Aorta (tissue), 5 donors: ENCODE measurements around the gene MTA3. TPM values are rescaled to one million over a fixed set of nuclear protein-coding genes. Genes with fewer than 3 reads are reported as not detected.
"Not testable (repeated sequence)": the region's sequence is repeated elsewhere in the genome, so short reads cannot be mapped to it uniquely, and the experiment has no call there.

ENCODE experiments used
- ATAC-seq: fragments of 200-7000 bp; cut with Tn5 transposase; one replicate; pipeline ENCODE4 v1.9.1; 2022; ENCODE audit warnings: moderate library complexity; ENCODE audit not compliant: low FRiP score
- DNase-seq, 2 donors: peaks; one replicate each; pipeline ENCODE4 v3.0.0-alpha.2; 2020
- H3K27ac ChIP-seq, 2 donors: one replicate each; pipeline ENCODE4 v1.5.1; 2013; ENCODE audit warnings: low read length in 2 of 2, mild to moderate bottlenecking in 2 of 2, moderate library complexity in 2 of 2, control low read depth in 1 of 2, inconsistent platforms in 1 of 2, low read depth in 1 of 2
- H3K27me3 ChIP-seq, 2 donors: one replicate each; pipeline ENCODE4 v1.6.1; 2013; ENCODE audit warnings: control low read depth in 1 of 2, low read length in 1 of 2, mild to moderate bottlenecking in 1 of 2, moderate library complexity in 1 of 2; ENCODE audit not compliant: insufficient read depth in 2 of 2, control insufficient read depth in 1 of 2
- H3K36me3 ChIP-seq, 2 donors: one replicate each; pipeline ENCODE4 v1.6.1; 2013; ENCODE audit warnings: control low read depth in 1 of 2, low read length in 1 of 2, mild to moderate bottlenecking in 1 of 2; ENCODE audit not compliant: insufficient read depth in 2 of 2, control insufficient read depth in 1 of 2
- H3K4me1 ChIP-seq, 2 donors: one replicate each; pipeline ENCODE4 v1.6.1; 2013; ENCODE audit warnings: low read length in 2 of 2, control low read depth in 1 of 2, mild to moderate bottlenecking in 1 of 2, moderate library complexity in 1 of 2; ENCODE audit not compliant: insufficient read depth in 2 of 2, control insufficient read depth in 1 of 2
- H3K4me3 ChIP-seq, 2 donors: one replicate each; pipeline ENCODE4 v1.5.1; 2013; ENCODE audit warnings: low read length in 2 of 2, control low read depth in 1 of 2, mild to moderate bottlenecking in 1 of 2
- H3K9me3 ChIP-seq: one replicate; pipeline ENCODE4 v1.6.1; 2013; ENCODE audit warnings: mild to moderate bottlenecking, low read length; ENCODE audit not compliant: control insufficient read depth
- WGBS, 2 donors: extraction: QIAGEN DNeasy Blood & Tissue Kit; methylation state at CpG; one replicate each; pipeline ENCODE4 v1.1.7; 2013; 5-methylcytosine and 5-hydroxymethylcytosine counted together
- intact Hi-C, 2 donors: fragments of 100-400 bp; cut with DNase I; formaldehyde crosslinking; loops; one replicate each; pipeline versions ENCODE4 v1.14.2 to v1.15.0; 2022
- polyA plus RNA-seq, 2 donors: library from polyadenylated mRNA; stranded (reverse); fragments of 200-250 nt; gene quantifications; one replicate each; pipeline ENCODE4 v1.2.3, GENCODE V29; 2013
- total RNA-seq, 2 donors: library from RNA; stranded (reverse); fragmentation: NEBNext Ultra II Directional; extraction: Animal tissue kit (Norgen Biotek cat#: 25700); gene quantifications; one replicate each; pipeline ENCODE4 v1.2.1, GENCODE V29; 2021
- donor health status: healthy with polysubstance abuse.
- donor health status: Bipolar disorder and iron deficiency.
- donor health status: DM: no; HTN: no; CAD: no.
- donor health status: DM: no; HTN: no; CAD: no.
- donor health status: DM: yes; HTN: yes; CAD: no.

The MTA3 gene
- total and polyA plus RNA-seq, 4 donors, result 17.3 to 50.7 (median 36.2) TPM

DNA sequence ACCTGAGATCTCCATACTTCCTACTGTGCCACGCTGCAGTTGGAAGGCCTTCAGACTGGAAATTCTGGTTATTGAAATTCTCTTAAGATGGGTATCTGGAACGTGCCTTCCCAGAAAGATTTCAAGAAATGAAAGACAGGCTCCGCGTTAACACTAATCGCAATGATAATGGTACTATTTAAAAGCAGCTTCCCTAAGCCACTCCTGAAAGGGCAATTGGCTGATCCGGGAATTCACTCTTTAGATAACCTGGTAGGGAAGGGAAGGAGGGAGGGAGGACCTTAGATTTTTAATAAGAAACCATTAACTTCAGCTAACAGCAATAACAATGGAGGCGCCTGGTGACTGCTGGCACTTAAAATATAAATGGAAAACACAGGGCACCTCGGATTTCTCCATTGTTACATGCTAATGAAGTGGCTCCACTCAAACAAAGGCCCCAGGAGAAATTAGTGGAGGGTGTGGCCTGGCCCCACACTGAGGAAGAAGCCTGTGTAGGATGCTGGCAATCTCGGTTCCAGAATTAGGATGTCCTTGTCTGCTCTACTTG, 22.5 kb upstream of the MTA3 start:
- Histone ChIP-seq H3K36me3 (no peaks in the 10 kb centered on the region), H3K4me3 (no peak overlapping the region), H3K27ac (no peak overlapping the region), H3K4me1 (no peaks in the 10 kb centered on the region), H3K9me3 (no peaks in the 10 kb centered on the region), H3K27me3 (no peaks in the 10 kb centered on the region)
- 74 to 77% methylated on average over 9 of the region's 9 CpGs for WGBS, 2 donors
- ATAC-seq, result no peak
- DNase-seq, result no peak
- intact Hi-C loops, result no loop called here

DNA sequence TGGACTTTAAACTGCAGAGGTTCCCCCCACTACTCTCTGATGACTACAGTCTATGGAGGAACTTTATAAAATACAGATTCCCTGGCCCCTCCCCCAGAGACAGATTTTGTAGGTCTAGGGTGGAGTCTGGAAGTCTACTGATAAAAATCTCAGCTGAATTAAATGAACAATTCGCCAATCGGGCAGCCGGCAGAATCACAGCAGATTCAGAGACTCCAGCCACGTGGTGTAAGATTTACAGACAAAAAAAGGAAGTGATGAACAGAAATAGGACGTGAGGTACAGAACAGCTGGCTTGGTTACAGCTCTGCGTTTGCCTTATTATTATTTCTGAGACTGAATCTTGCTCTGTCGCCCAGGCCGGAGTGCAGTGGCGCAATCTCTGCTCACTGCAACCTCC, 21.4 kb upstream of the MTA3 start:
- Histone ChIP-seq H3K4me1 (no peaks in the 10 kb centered on the region), H3K36me3 (no peaks in the 10 kb centered on the region), H3K9me3 (no peaks in the 10 kb centered on the region), H3K27me3 (no peaks in the 10 kb centered on the region), H3K27ac (no peak overlapping the region), H3K4me3 (no peak overlapping the region)
- intact Hi-C loops, result no loop called here
- 54 to 55% methylated on average over 9 of the region's 9 CpGs for WGBS, 2 donors
- ATAC-seq (no peak), DNase-seq (no peak)

DNA sequence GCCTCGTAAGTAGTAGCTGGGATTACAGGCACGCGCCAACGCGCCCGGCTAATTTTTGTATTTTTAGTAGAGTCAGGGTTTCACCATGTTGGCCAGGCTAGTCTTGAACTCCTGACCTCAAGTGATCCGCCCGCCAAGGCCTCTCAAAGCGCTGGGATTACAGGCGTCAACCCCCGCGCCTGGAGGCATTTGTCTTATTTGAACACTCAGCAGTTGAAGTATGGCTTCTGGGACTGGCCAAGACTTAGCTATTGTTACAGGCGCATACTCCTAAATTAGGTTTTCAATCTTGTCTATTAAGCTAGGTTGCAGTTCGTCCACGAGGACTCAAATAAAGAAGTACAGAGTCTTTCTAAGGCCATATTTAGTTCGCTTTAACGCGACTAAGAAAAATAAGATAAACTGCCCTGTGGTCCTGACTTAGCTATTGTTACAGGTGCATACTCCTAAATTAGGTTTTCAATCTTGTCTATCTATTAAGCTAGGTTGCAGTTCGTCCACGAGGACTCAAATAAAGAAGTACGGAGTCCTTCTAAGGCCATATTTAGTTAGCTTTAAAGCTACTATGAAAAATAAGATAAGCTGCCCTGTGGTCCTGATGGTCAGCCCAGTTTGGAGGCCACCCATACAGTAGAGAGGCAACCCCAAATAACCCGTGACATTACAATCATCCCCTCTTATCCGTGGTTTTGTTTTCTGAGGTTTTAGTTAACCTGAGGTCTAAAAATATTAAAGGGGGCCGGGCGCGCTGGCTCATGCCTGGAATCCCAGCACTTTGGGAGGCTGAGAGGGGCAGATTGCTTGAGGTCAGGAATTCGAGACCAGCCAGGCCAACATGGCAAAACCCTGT, 20.8 kb upstream of the MTA3 start:
- H3K4me1 ChIP-seq, result no peaks in the 10 kb centered on the region

DNA sequence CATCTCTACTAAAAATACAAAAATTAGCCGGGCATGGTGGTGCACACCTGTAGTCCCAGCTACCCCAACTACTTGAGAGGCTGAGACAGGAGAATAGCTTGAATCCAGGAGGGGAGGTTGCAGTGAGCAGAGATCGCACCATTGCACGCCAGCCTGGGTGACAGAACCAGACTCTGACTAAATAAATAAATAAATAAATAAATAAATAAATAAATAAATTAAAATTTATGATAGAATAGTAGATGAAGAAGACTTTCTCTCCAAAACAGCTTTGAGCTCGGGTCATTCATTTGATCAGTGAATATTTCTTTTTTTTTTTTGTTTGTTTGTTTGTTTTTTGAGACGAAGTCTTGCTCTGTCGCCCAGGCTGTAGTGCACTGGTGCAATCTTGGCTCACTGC, 17.6 kb upstream of the MTA3 start:
- Histone ChIP-seq H3K4me1 (no peaks in the 10 kb centered on the region), H3K36me3 (no peaks in the 10 kb centered on the region), H3K4me3 (no peak overlapping the region), H3K9me3 (no peaks in the 10 kb centered on the region), H3K27ac (no peak overlapping the region), H3K27me3 (no peaks in the 10 kb centered on the region)
- DNase-seq (no peak), ATAC-seq (no peak)
- intact Hi-C loops, result no loop called here
- WGBS, 2 donors, result 92 to 95% methylated on average over 6 of the region's 6 CpGs

More for the DNA sequence above, 20.8 kb upstream of the MTA3 start:
- ATAC-seq (no peak), DNase-seq (no peak)
- Histone ChIP-seq H3K36me3 (no peaks in the 10 kb centered on the region), H3K9me3 (no peaks in the 10 kb centered on the region), H3K27ac (no peak overlapping the region), H3K4me3 (no peak overlapping the region), H3K27me3 (no peaks in the 10 kb centered on the region)
- intact Hi-C loops, result no loop called here
- 89 to 91% methylated on average over 27 of the region's 27 CpGs for WGBS, 2 donors

DNA sequence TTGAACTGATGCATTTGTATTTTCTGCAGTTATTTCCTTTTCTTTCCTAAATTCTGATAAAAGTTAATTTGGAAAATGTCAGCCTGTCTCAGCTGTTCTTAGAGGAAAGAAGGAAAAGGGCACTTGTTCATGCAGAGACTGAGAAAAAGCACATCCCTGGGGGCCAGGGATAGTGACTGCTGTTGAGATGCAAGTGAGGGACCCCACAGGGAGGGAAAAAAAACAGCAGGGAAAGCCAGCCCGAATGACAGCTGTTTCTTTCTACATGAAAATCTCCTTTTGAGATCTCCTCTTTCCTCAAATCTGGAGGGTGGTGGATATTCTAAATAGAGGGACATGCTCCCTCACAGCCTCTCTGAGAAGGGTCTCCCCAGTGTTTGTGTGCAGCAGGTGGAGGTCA, 14.0 kb upstream of the MTA3 start:
- Histone ChIP-seq H3K9me3 (no peaks in the 10 kb centered on the region), H3K27me3 (no peaks in the 10 kb centered on the region), H3K27ac (no peak overlapping the region), H3K36me3 (no peaks in the 10 kb centered on the region), H3K4me1 (no peaks in the 10 kb centered on the region), H3K4me3 (no peak overlapping the region)
- DNase-seq (no peak), ATAC-seq (no peak)
- whole genome bisulfite sequencing, 2 donors, result 18 to 42% methylated on average over 1 of the region's 1 CpG
- intact Hi-C loops, result no loop called here

DNA sequence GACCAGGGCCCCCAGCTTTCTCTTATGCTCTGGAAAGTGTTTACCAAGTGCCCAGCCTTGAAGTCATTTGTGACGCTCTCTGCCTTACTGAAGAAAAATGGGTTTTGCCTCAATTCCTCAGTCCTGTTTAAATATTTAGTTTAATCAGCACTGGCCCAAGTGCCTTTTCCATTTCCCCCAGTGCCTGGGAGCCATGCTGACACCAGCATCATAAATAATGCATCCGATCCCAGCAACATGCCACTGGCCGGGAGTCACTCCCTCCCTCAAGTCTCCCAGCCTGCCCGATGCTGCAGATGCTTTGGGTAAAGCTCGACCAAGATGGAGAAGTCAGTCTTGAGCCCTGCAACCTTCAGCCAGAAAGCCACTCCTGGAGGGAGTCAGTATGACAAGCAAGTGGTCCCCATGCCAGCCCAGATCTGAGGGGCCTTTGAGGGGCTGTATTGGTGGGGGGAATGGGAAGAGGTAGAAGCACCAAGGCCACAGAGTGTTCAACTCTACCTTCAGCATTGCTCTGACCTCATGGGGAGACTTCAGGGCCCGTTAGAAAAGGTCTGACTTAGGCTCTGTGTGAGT, 12.0 kb upstream of the MTA3 start:
- ATAC-seq, result no peak
- Histone ChIP-seq H3K27me3 (no peaks in the 10 kb centered on the region), H3K9me3 (no peaks in the 10 kb centered on the region), H3K36me3 (no peaks in the 10 kb centered on the region), H3K4me3 (no peak overlapping the region), H3K4me1 (no peaks in the 10 kb centered on the region), H3K27ac (no peak overlapping the region)
- DNase-seq, result no peak
- intact Hi-C loops, result no loop called here
- WGBS, 2 donors, result 39 to 52% methylated on average over 6 of the region's 6 CpGs

DNA sequence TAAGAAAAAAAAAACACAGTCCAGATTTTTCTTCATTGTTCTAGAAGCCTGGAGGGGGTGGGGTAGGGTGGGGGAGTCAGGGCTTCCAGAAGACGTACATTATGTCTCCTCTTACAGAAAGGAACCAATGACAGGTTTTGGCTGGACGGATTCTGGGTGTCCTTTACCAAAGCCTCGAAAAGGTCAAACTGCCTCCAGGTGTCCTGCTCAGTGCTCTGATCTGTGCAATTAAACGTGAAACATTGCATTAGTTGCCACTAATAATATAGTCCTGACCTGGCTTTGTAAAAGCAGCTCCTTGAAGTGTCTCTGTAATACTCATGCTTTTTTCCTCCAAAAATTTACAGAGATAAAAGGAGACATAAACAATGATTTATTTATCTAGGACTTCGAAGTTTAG, 11.1 kb upstream of the MTA3 start:
- Histone ChIP-seq H3K4me1 (no peaks in the 10 kb centered on the region), H3K9me3 (no peaks in the 10 kb centered on the region), H3K27me3 (no peaks in the 10 kb centered on the region), H3K36me3 (no peaks in the 10 kb centered on the region), H3K27ac (no peak overlapping the region), H3K4me3 (no peak overlapping the region)
- ATAC-seq (no peak), DNase-seq (no peak)
- WGBS, 2 donors, result 70 to 74% methylated on average over 5 of the region's 5 CpGs
- intact Hi-C loops, result no loop called here

DNA sequence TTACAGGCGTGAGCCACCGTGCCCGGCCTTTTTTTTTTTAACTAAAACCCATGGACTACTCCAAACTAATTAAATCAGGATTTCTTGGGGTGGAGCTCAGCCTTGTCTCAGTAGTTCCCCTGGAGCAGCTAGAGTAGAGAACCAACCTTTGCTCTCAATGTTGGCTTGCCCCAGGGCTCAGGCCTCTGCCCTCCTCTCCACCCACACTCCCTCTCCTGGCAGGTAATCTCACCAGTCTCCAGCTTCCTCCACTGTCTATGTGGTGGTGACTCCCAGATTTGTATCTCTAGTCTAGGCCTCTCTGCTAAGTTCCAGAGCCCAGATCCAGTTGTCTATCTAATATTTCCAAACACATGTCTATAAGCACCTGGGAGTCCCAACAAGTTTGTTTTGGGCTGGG, 9.6 kb upstream of the MTA3 start:
- H3K36me3 ChIP-seq, result no peaks in the 10 kb centered on the region
- H3K4me1 ChIP-seq, result no peaks in the 10 kb centered on the region
- intact Hi-C loops, result no loop called here
- DNase-seq (no peak), ATAC-seq (no peak)
- 92 to 96% methylated on average over 3 of the region's 3 CpGs for WGBS, 2 donors
- H3K9me3 ChIP-seq, result no peaks in the 10 kb centered on the region
- H3K27me3 ChIP-seq, result no peaks in the 10 kb centered on the region
- no peak overlapping the region for H3K4me3 ChIP-seq
- no peak overlapping the region for H3K27ac ChIP-seq

DNA sequence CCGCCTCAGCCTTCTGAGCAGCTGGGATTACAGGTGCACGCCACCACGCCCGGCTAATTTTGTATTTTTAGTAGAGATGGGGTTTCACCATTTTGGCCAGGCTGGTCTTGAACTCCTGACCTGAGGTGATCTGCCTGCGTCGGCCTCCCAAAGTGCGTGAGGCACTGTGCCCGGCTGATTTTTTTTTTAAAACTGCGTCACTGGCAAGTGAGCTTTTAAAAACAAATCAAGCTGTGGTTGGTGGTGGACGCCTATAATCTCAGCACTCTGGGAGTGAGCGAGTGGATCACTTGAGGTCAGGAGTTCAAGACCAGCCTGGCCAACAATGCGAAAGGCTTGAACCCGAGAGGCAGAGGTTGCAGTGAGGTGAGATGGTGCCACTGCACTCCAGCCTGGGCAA, 8.3 kb upstream of the MTA3 start:
- WGBS, 2 donors, result 81 to 83% methylated on average over 13 of the region's 13 CpGs
- H3K27me3 ChIP-seq, ATAC-seq, H3K27ac ChIP-seq, DNase-seq, H3K4me3 ChIP-seq, intact Hi-C loops, H3K36me3 ChIP-seq, H3K9me3 ChIP-seq, H3K4me1 ChIP-seq: not testable (repeated sequence)
